Kidney (tissue), 14 donors: ENCODE results near the gene KLHL40. TPM values are rescaled to one million over a fixed set of nuclear protein-coding genes. Genes with fewer than 3 reads are reported as not detected.

Experiments used
- DNase-seq, 5 donors: peaks; one replicate each; pipeline ENCODE4 v3.0.0-alpha.2; 2013 to 2020
- FAIRE-seq: peaks from 2 replicates; lab custom pipeline; 2012; peaks lifted over from hg19 to GRCh38; lab: Jason Lieb, UNC
- H3K27ac ChIP-seq, 2 donors: one replicate each; pipeline ENCODE4 v1.7.0; 2013; ENCODE audit warnings: low read depth in 2 of 2, low read length in 2 of 2, inconsistent platforms in 1 of 2
- H3K27me3 ChIP-seq: one replicate; pipeline ENCODE4 v1.7.1; 2013; ENCODE audit warnings: low read length, inconsistent platforms; ENCODE audit not compliant: control insufficient read depth, insufficient read depth
- H3K36me3 ChIP-seq, 3 donors: one replicate each; pipeline versions ENCODE4 v1.7.0 to v1.7.1; 2013; ENCODE audit warnings: low read length in 3 of 3, control low read depth in 1 of 3, inconsistent platforms in 1 of 3; ENCODE audit not compliant: insufficient read depth in 3 of 3, control insufficient read depth in 2 of 3
- H3K4me1 ChIP-seq, 3 donors: one replicate each; pipeline versions ENCODE4 v1.7.0 to v1.7.1; 2013; ENCODE audit warnings: low read length in 3 of 3, inconsistent platforms in 1 of 3, low read depth in 1 of 3; ENCODE audit not compliant: control insufficient read depth in 2 of 3, insufficient read depth in 2 of 3
- H3K4me3 ChIP-seq, 3 donors: one replicate each; pipeline versions ENCODE4 v1.7.0 to v1.8.1; 2013; ENCODE audit warnings: low read length in 3 of 3, control low read depth in 1 of 3, inconsistent platforms in 1 of 3
- H3K9ac ChIP-seq, 3 donors: one replicate each; pipeline versions ENCODE4 v1.7.0 to v1.7.1; 2013; ENCODE audit warnings: low read length in 3 of 3, control low read depth in 1 of 3, inconsistent platforms in 1 of 3
- H3K9me3 ChIP-seq, 3 donors: one replicate each; pipeline versions ENCODE4 v1.7.0 to v1.7.1; 2013; ENCODE audit warnings: low read length in 3 of 3, control low read depth in 1 of 3, inconsistent platforms in 1 of 3; ENCODE audit not compliant: control insufficient read depth in 2 of 3, insufficient read depth in 1 of 3
- intact Hi-C: fragments of 100-400 bp; cut with DNase I; formaldehyde crosslinking; loops from one replicate; pipeline ENCODE4 v1.11.1; 2022
- polyA plus RNA-seq: library from polyadenylated mRNA; stranded (reverse); fragments of 350-450 nt; fragmentation: Illumina TruSeq; extraction: RNeasy Lipid Tissue Mini Kit (QIAGEN cat#74804); gene quantifications from one replicate; pipeline ENCODE4 v1.2.3, GENCODE V29; 2014; ENCODE audit warnings: low read depth, low replicate concordance; ENCODE audit not compliant: insufficient read depth
- total RNA-seq: library from RNA; stranded (reverse); fragmentation: NEBNext Ultra II Directional; extraction: Animal tissue kit (Norgen Biotek cat#: 25700); gene quantifications from one replicate; pipeline ENCODE4 v1.2.1, GENCODE V29; 2021
- TF ChIP-seq, protein P1 (sequence below): IDR thresholded peaks from 3 replicates; pipeline ENCODE4 v1.5.1; 2012; ENCODE audit warnings: mild to moderate bottlenecking, moderate library complexity, borderline replicate concordance; ENCODE audit not compliant: insufficient read depth; ENCODE audit errors: extremely low read depth
- donor health status: control.
- donor health status: control.
- donor health status: control.
- donor health status: control.
- donor health status: control.
- donor health status: DM: yes; HTN: yes; CAD: no.
- donor health status: Normal renal cell carcinoma (clear cell type).

Gene KLHL40
- total and polyA plus RNA-seq, 2 donors from 2014 or later = not detected

DNA sequence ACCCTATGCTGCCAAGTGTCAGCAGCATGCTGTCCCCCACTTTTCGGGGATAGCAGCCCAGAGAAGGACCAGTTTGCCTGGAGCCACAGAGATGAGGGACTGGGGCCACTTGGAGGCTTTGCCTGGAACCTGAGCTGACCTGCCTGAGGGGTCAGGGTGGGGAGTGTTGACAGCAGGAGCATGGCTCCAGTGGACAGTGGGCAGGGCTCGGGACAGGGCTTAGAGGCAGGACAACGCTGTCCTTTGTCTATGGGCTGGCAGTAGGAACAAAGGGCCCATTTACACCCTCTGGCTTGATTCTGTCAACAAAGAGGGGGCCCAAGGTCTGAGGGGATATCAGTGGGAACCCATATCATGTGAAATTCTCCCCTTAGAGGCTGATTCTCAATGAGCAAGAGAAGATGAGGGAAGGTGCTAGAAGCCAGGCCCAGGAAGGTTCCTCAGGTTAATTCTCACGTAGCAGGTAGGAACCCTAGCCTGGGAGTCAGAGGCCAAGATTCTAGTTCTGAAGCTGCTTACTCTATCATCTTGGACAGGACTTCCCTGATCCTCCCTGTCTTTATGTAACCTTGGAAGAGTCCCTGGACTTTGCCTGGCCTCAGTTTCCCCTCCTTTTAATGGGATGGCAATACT lies 47.0 kb downstream of the KLHL40 start:
- H3K9me3 ChIP-seq = no peaks in the 10 kb centered on the region
- no peak overlapping the region for H3K27ac ChIP-seq
- TF ChIP-seq, protein P1, sequence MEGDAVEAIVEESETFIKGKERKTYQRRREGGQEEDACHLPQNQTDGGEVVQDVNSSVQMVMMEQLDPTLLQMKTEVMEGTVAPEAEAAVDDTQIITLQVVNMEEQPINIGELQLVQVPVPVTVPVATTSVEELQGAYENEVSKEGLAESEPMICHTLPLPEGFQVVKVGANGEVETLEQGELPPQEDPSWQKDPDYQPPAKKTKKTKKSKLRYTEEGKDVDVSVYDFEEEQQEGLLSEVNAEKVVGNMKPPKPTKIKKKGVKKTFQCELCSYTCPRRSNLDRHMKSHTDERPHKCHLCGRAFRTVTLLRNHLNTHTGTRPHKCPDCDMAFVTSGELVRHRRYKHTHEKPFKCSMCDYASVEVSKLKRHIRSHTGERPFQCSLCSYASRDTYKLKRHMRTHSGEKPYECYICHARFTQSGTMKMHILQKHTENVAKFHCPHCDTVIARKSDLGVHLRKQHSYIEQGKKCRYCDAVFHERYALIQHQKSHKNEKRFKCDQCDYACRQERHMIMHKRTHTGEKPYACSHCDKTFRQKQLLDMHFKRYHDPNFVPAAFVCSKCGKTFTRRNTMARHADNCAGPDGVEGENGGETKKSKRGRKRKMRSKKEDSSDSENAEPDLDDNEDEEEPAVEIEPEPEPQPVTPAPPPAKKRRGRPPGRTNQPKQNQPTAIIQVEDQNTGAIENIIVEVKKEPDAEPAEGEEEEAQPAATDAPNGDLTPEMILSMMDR = no peak
- H3K36me3 ChIP-seq = no peaks in the 10 kb centered on the region
- FAIRE-seq (no peak), DNase-seq (no peak)
- H3K4me1 ChIP-seq = no peaks in the 10 kb centered on the region
- H3K9ac ChIP-seq = no peak overlapping the region
- H3K27me3 ChIP-seq = no peaks in the 10 kb centered on the region
- no peak overlapping the region for H3K4me3 ChIP-seq
- intact Hi-C loops = no loop called here

DNA sequence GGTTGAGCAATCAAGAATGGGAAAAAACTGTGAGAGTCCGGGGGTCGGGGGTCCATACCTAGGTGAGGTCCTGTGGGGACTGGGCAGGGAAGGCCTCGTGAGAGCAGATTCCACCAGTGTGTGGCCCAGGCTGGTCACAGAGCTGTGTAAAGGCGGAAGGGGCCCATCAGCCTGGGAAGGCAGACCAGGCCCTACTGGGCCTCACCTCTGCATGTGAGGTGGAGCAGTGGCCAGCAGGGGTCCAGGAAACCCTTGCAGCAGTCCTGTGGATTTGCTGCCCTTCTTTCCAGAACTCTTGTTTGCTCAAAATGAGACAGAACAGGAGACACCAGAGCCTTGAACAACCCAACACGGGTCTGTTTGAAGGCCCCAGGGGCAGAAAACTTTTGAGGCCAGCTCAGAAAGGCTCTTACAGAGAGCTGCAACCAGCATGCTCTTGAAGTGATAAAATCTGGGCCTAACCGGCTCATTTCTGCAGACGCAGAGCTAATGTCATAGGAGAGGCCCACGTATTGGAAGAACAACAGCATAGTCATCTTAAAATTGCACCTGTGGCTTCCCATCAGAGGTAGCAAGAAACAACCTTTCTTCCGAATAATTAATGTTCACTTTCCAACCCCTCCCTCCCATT lies 47.6 kb downstream of the KLHL40 start:
- Histone ChIP-seq H3K4me3 (no peak overlapping the region), H3K9me3 (no peaks in the 10 kb centered on the region), H3K27me3 (no peaks in the 10 kb centered on the region), H3K36me3 (no peaks in the 10 kb centered on the region), H3K27ac (no peak overlapping the region), H3K9ac (no peak overlapping the region), H3K4me1 (no peaks in the 10 kb centered on the region)
- TF ChIP-seq, protein P1 = no peak
- intact Hi-C loops = no loop called here
- no peak for FAIRE-seq
- DNase-seq = no peak

DNA sequence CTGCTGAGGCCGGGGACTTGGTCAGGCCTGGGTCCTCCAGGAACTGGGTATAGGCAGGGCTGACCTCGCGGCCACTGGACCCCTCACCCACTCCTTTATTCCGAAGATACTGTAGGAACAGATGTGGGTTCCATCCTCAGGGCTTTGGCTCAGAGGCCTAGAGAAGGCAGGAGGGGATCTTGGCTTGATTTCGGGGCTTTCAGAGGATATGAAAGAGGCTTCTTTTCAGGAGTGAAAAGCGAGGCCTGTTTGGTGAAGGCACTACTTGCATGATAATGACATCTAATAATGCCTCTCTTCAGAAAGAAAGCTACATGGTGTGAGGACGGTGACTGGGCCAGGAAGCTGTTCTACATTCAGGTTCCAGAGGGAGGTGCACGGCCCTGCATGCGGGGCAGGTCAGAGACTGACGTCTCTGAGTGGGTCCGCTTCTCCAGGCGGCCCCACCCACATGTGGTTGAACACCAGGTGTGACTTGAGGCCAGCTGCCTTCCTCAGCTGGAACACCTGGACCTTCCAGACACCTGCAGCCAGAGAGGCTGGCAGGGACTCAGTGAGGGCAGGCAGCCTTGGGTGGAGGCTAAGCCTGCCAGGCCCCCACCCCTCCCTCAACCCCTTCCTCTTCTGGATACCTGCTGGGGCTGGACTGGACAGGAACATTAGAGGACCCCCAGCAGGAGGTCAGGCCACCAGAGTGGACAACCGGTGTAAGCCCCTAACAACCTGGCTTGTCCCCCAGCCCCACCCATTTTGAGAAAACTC lies 48.3 kb downstream of the KLHL40 start:
- Histone ChIP-seq H3K9me3 (no peaks in the 10 kb centered on the region), H3K27ac (no peak overlapping the region), H3K4me1 (no peaks in the 10 kb centered on the region), H3K36me3 (no peaks in the 10 kb centered on the region), H3K27me3 (no peaks in the 10 kb centered on the region), H3K4me3 (no peak overlapping the region), H3K9ac (no peak overlapping the region)
- DNase-seq (no peak), FAIRE-seq (no peak)
- intact Hi-C loops = no loop called here
- TF ChIP-seq, protein P1 = no peak
